NOMO-1 (cell line): ENCODE data around the gene SRSF3.
"Not testable (repeated sequence)": the region's sequence is repeated elsewhere in the genome, so short reads cannot be mapped to it uniquely, and the experiment has no call there.

Source experiments
- DNase-seq, 2 experiments: peaks; one replicate each; lab custom pipeline; 2025; ENCODE audit not compliant: unreplicated experiment in 2 of 2; lab: John Stamatoyannopoulos, UW

The SRSF3 gene

GRCh38 chr6:36572353-36573311, 21.5 kb upstream of the SRSF3 start:
- not testable (repeated sequence) for DNase-seq

DNA sequence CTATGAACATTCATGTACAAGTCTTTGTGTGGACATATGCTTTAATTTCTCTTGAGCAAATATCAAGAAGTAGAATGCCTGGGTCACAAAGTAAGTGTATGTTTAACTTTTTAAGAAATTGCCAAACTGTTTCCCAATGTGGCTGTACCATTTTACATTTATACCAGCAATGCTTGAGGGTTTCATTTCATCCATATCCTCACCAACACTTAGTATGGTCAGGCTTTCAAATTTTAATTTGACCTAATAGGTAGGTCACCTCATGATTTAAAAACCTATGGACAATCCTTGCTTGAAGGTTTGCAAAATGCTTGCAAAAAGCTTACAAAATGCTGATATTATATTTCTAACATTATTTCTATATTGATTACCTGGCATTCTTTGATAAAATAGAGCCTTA, 19.5 kb upstream of the SRSF3 start:
- DNase-seq = no peak

DNA sequence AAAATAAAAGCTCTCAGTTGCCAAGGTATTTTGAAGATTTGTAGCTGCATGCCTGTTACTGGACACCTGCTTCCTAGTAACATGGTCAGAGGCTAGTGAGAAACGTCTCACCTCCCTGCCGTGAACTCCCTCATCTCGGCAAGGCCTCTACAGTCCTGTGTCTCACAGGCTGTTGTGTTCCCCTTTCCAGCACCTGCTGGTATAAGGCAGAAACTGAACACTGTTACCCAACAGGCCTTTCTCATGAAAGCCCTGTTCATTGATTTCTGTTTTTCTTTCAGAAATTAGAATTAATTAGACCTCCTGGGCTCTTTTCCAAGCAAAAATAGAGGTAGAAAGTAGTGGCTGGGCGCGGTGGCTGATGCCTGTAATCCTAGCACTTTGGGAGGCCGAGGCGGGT, 17.6 kb upstream of the SRSF3 start:
- DNase-seq = peak; percentile 9 to 39

DNA sequence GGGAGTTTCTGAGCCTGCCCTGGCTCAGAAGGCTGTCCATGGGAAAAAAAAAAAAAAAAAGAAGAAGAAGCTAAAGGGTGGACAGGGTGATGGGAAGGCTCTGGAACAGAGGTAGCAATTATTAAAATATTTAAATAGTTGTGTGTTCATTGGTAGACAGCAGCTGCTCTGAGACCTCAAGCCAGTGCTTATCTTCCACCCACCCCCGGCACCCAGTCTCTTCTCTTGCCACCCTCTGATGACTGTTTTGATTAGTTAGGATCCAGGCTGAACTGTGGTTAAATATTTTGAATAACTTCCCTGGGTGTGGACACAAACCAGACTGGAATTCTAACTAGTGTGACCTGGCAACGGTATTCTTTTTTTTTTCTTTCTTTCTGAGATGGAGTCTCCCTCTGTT, 16.9 kb upstream of the SRSF3 start:
- no peak for DNase-seq

GRCh38 chr6:36578030-36578429, 16.1 kb upstream of the SRSF3 start:
- DNase-seq = no peak

DNA sequence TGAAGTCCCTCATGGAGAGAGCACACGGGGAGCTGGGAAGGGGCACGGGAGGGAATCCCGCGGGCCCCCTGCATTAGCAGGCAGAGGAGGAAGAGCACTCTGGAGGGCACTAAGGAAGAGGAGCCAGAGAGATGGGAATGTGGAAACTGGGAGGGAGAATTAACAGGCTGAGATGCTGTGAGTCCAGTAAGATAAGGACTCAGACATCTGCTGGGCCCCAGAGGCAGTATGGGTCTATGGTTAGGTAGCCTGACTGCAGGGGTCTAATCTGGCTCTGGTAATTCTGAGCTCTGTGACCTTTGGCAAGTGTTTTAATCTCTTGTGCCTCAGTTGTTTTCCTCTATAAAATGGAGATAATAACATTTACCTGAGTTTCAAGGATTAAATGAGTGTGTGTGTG, 15.7 kb upstream of the SRSF3 start:
- DNase-seq = no peak

DNA sequence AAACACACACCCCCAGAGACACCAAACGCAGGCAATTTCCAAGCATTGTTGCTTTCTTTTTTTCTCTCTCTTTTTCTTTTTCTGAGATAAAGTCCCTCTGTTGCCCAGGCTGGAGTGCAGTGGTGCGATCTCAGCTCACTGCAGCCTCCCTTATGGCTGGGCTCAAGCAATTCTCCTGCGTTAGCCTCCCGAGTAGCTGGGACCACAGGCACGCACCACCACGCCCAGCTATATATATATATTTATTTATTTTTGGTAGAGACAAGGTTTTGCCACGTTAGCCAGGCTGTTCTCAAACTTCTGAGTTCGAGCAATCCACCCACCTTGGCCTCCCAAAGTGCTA, 14.0 kb upstream of the SRSF3 start:
- no peak for DNase-seq

DNA sequence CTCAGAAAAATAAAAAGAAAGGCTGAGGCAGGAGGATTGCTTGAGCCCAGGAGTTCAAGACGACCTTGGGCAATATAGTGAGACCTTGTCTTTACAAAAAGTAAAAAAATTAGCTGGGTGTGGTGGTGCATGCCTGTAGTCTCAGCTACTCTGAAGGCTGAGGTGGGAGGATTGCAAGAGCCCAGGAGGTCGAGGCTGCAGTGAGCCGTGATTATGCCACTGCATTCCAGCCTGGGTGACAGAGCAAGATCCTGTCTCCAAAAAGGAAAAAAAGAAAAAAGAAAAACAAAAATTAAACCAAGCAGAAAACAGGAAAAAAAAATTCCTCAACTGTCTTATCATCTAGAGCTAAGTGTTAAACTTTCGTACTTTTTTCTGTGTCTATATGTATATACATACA, 12.4 kb upstream of the SRSF3 start:
- DNase-seq = no peak

GRCh38 chr6:36586606-36587005, 7.6 kb upstream of the SRSF3 start:
- no peak for DNase-seq

- DNase-seq = not testable (repeated sequence)
Observed at GRCh38 chr6:36589025-36589400, 5.1 kb upstream of the SRSF3 start.

GRCh38 chr6:36590237-36590636, 3.9 kb upstream of the SRSF3 start:
- DNase-seq = no peak

DNA sequence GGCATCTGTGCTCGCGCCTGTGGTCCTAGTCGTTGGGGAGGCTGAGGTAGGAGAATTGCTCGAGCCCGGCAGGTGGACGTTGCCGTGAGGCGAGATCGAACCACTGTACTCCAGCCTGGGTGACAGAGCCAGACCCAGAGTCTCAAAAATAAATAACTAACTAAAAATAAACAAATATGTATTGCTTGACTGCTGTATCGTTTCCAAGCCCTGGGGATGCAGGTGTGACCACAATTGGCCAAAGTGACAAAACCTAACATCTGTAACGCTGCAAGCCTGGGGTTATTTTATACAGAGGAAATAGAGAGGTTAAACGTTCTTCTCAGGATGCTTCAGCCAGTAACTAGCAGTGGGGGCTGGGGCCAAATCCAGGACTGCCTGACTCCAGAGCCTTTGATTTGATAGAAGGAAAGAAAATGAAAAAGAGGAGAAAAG, 1.9 kb upstream of the SRSF3 start:
- DNase-seq = no peak

GRCh38 chr6:36593569-36594028, 563 bp upstream of the SRSF3 start:
- peak; percentile 80 to 85 for DNase-seq

DNA sequence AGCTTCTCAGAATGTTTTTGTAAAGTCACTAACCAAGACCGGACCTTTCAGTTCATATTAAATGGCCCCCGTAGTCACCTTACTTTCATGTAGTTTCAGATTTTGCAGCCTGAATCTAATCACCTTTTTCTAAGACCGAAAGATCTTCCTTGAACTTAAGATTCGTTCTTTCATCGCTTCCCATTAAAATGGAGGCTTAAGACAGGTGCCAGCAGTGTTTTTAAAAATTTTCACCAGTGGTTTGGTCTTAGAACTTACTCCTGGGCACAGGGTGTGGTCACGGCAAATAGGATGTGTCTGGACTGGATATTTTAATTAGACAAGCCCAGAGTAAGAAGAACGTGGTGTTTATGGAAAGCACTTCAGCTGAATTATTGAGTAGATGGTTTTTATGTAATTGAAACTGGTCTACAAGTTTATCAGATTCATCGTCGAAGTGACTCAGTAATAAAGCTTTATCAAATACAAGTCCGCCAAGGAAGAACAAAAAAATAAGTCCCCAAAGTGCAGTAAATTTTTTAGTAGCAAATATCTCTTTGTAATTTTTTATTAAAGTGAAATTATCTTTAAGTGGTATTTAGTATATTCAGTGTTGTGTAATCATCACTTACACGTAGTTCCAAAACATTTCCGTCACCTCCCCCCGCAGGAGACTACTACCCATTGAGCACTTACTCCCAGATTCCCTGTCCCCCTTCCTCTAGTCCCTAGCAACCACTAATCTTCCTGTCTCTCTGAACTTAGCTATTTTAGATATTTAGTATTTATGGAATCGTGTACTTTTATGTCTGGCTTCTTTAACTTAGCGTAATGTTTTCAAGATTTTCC, 868 bp downstream of the SRSF3 start:
- DNase-seq = peak in 1 of 2 experiments; percentile 51

- DNase-seq = no peak
Observed at GRCh38 chr6:36596356-36596755, 2.2 kb downstream of the SRSF3 start.

- DNase-seq = no peak
Observed at GRCh38 chr6:36597775-36598174, 3.6 kb downstream of the SRSF3 start.

- DNase-seq = no peak
Observed at GRCh38 chr6:36598326-36598725, 4.2 kb downstream of the SRSF3 start.

GRCh38 chr6:36598739-36599318, 4.7 kb downstream of the SRSF3 start:
- no peak for DNase-seq

DNA sequence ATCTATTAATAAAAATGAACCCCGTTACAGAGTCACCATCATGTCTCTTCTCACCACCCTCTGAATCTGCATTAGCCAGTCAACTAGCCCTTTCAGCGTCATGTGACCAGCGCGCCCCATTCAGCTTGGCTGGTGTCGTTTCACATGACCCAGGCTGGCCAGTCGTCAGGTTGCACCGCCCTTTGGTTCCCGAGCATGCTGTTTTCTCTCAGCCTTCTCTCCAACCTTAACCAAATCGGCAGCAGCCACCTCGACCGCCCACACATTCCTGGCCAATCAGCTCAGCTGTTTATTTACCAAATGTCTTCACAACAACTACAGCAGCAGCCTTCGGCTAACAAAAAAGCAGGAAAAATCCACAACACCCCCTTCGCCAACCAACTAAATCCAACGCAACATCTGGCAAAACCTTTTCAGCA, 5.6 kb downstream of the SRSF3 start:
- DNase-seq = no peak

DNA sequence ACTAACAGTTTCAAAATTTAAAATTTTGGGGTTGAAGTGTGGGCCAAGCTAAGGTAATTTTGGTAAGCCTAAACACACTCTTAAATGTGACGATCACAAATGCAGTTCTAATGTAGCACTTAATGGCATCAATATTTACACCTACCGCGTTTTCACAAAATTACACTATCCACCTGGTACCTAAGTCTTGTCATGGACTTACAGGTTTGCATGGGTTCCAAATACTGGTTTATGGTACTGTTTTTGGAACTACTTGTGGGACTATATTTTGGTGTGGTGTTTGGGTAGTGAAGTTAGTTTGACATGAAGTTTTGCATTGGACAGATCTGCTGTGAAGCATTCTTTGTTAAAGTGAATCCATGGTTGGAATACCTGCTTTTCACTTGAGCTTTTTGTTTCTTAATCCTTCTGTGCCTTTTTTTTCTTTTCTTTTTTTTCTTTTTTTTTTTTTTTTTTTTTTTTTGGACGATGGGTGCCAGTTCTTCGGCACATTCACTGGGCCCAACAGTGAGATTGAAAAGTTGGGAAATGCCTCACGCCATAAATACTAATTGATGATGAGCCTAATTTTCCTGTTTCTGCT, 6.5 kb downstream of the SRSF3 start:
- no peak for DNase-seq

GRCh38 chr6:36601818-36602217, 7.7 kb downstream of the SRSF3 start:
- DNase-seq = not testable (repeated sequence)
